ENCODE data around the gene RAB3B. TPM values are rescaled to one million over a fixed set of nuclear protein-coding genes. Genes with fewer than 3 reads are reported as not detected.

Gene RAB3B
- total and polyA plus RNA-seq, 9 of the 15 experiments (the other 6 are each of a cell fraction or from before 2014, with no cell fraction given), result 0.07 to 0.47 (median 0.27) TPM

DNA sequence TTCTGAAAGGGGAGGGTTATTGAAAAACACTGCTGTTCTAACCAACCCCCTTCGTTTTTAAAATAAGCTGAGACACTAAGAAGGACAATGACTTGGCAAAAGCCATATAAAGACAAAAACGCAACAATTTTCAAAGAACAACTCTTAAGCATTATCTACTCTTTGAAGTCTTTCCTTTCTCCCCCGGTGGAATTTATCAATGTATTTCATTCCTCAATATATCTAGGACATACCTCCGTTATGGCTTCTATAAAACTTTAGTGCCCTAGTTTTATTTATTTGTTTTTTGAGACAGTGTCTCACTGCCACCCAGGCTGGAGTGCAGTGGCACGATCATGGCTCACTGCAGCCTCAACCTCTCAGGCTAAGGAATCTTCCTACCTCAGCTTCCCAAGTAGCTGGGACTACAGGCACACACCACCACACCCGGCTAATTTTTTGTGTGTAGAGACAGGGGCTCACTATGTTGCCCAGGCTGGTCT, 115.2 kb downstream of the RAB3B start (continued):
- no peak for TF ChIP-seq ZFX (CRISPR knock-in tag; IDR thresholded peaks at IDR 0.05)
- TF ChIP-seq MCM5 (IDR thresholded peaks at IDR 0.05; ENCODE audit: low read depth), result no peak
- TF ChIP-seq MAFG (tag; conservative IDR thresholded peaks at IDR 0.05), result peak; percentile 97
- TF ChIP-seq L3MBTL2 (IDR thresholded peaks at IDR 0.05), result 0 out of 2 replicates have a peak, but pooled peaks have one; percentile 13
- no peak for TF ChIP-seq HES1 (IDR thresholded peaks at IDR 0.05; ENCODE audit: low read depth)
- 0 out of 2 replicates have a peak, but pooled peaks have one; percentile 42 for TF ChIP-seq SUPT5H (IDR thresholded peaks at IDR 0.05)
- 0 out of 2 replicates have a peak, but pooled peaks have one; percentile 3 for TF ChIP-seq ELF4 (CRISPR knock-in tag; IDR thresholded peaks at IDR 0.05)
- no peak for TF ChIP-seq SREBF2 (CRISPR knock-in tag; IDR thresholded peaks at IDR 0.05)
- no peak for TF ChIP-seq ZNF668 (CRISPR knock-in tag; IDR thresholded peaks at IDR 0.05)
- TF ChIP-seq SIN3B (IDR thresholded peaks at IDR 0.05; ENCODE audit: low read depth), result no peak
- peak; percentile 32; the same call in 1 of the 2 replicates for TF ChIP-seq VEZF1 (CRISPR knock-in tag; IDR thresholded peaks at IDR 0.05)
- no peak for TF ChIP-seq ZNF212 (CRISPR knock-in tag; IDR thresholded peaks at IDR 0.05)
- no peak for TF ChIP-seq RBM25 (IDR thresholded peaks at IDR 0.05; ENCODE audit: low read depth, low read length, severe bottlenecking)
- TF ChIP-seq, protein P1, sequence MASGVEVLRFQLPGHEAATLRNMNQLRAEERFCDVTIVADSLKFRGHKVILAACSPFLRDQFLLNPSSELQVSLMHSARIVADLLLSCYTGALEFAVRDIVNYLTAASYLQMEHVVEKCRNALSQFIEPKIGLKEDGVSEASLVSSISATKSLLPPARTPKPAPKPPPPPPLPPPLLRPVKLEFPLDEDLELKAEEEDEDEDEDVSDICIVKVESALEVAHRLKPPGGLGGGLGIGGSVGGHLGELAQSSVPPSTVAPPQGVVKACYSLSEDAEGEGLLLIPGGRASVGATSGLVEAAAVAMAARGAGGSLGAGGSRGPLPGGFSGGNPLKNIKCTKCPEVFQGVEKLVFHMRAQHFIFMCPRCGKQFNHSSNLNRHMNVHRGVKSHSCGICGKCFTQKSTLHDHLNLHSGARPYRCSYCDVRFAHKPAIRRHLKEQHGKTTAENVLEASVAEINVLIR (CRISPR knock-in tag; IDR thresholded peaks at IDR 0.05), result no peak
- TF ChIP-seq NR1H2 (CRISPR knock-in tag; IDR thresholded peaks at IDR 0.05), result no peak
- TF ChIP-seq ZNF408 (CRISPR knock-in tag; IDR thresholded peaks at IDR 0.05; ENCODE audit: low read depth), result no peak
- TF ChIP-seq PML (IDR thresholded peaks at IDR 0.05; ENCODE audit: low read length), result peak; percentile 18; the same call in 1 of the 2 replicates
- TF ChIP-seq DPF2 (IDR thresholded peaks at IDR 0.05), result peak; percentile 69; the same call in 1 of the 2 replicates
- TF ChIP-seq, protein P2, sequence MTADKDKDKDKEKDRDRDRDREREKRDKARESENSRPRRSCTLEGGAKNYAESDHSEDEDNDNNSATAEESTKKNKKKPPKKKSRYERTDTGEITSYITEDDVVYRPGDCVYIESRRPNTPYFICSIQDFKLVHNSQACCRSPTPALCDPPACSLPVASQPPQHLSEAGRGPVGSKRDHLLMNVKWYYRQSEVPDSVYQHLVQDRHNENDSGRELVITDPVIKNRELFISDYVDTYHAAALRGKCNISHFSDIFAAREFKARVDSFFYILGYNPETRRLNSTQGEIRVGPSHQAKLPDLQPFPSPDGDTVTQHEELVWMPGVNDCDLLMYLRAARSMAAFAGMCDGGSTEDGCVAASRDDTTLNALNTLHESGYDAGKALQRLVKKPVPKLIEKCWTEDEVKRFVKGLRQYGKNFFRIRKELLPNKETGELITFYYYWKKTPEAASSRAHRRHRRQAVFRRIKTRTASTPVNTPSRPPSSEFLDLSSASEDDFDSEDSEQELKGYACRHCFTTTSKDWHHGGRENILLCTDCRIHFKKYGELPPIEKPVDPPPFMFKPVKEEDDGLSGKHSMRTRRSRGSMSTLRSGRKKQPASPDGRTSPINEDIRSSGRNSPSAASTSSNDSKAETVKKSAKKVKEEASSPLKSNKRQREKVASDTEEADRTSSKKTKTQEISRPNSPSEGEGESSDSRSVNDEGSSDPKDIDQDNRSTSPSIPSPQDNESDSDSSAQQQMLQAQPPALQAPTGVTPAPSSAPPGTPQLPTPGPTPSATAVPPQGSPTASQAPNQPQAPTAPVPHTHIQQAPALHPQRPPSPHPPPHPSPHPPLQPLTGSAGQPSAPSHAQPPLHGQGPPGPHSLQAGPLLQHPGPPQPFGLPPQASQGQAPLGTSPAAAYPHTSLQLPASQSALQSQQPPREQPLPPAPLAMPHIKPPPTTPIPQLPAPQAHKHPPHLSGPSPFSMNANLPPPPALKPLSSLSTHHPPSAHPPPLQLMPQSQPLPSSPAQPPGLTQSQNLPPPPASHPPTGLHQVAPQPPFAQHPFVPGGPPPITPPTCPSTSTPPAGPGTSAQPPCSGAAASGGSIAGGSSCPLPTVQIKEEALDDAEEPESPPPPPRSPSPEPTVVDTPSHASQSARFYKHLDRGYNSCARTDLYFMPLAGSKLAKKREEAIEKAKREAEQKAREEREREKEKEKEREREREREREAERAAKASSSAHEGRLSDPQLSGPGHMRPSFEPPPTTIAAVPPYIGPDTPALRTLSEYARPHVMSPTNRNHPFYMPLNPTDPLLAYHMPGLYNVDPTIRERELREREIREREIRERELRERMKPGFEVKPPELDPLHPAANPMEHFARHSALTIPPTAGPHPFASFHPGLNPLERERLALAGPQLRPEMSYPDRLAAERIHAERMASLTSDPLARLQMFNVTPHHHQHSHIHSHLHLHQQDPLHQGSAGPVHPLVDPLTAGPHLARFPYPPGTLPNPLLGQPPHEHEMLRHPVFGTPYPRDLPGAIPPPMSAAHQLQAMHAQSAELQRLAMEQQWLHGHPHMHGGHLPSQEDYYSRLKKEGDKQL (CRISPR knock-in tag; IDR thresholded peaks at IDR 0.05; ENCODE audit: borderline replicate concordance), result no peak
- TF ChIP-seq, protein P3, sequence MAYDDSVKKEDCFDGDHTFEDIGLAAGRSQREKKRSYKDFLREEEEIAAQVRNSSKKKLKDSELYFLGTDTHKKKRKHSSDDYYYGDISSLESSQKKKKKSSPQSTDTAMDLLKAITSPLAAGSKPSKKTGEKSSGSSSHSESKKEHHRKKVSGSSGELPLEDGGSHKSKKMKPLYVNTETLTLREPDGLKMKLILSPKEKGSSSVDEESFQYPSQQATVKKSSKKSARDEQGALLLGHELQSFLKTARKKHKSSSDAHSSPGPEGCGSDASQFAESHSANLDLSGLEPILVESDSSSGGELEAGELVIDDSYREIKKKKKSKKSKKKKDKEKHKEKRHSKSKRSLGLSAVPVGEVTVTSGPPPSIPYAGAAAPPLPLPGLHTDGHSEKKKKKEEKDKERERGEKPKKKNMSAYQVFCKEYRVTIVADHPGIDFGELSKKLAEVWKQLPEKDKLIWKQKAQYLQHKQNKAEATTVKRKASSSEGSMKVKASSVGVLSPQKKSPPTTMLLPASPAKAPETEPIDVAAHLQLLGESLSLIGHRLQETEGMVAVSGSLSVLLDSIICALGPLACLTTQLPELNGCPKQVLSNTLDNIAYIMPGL (CRISPR knock-in tag; IDR thresholded peaks at IDR 0.05), result no peak
